GM12878 (cell line): ENCODE results near the gene CXXC5. TPM values are rescaled to one million over a fixed set of nuclear protein-coding genes. Genes with fewer than 3 reads are reported as not detected.

Source experiments
- ATAC-seq: fragments of 200-7000 bp; cut with Tn5 transposase; 3 replicates; pipeline ENCODE4 v1.9.1; 2020; ENCODE audit warnings: mild to moderate bottlenecking, moderate library complexity
- BruUV-seq: library from RNA; stranded (reverse); fragments of 400-500 nt; replicated peaks from 2 replicates; lab custom pipeline; 2021; lab: Mats Ljungman, UMichigan
- CTCF ChIA-PET: fragments of 300-600 bp; sonication (Branson Sonifier 250); formaldehyde crosslinking; extraction: SDS; loops from one replicate; lab custom pipeline; 2021; ENCODE audit warnings: inconsistent platforms; lab: Yijun Ruan, JAX
- POLR2A ChIA-PET: fragments of 350-600 bp; formaldehyde crosslinking; extraction: SDS; loops from one replicate; lab custom pipeline; 2021; ENCODE audit warnings: inconsistent platforms; lab: Charles Lee
- RAD21 ChIA-PET: fragments of 300-600 bp; sonication (Branson Sonifier 250); formaldehyde crosslinking; loops from one replicate; lab custom pipeline; 2023; ENCODE audit warnings: antibody characterized with exemption; ENCODE audit not compliant: unreplicated experiment; lab: Charles Lee
- SMC1A ChIA-PET: fragments of 300-600 bp; sonication (Branson Sonifier 250); formaldehyde crosslinking; loops from one replicate; lab custom pipeline; 2023; ENCODE audit not compliant: unreplicated experiment, uncharacterized antibody; lab: Charles Lee
- DNase-seq: peaks from one replicate; pipeline ENCODE4 v3.0.0-alpha.2; 2011; ENCODE audit warnings: low read depth, low spot score
- FAIRE-seq: peaks from 3 replicates; lab custom pipeline; 2011; peaks lifted over from hg19 to GRCh38; lab: Jason Lieb, UNC
- H2AFZ ChIP-seq: 2 replicates; pipeline ENCODE4 v1.6.0; 2011; ENCODE audit warnings: low read depth, low read length, control low read depth; ENCODE audit not compliant: control insufficient read depth
- H3K27ac ChIP-seq: 2 replicates; pipeline ENCODE4 v1.5.1; 2011; ENCODE audit warnings: control low read depth; ENCODE audit not compliant: control insufficient read depth, insufficient read depth
- H3K27me3 ChIP-seq, 2 experiments: replicated peaks in 1 of 2; 2 replicates each; pipeline versions ENCODE4 v1.6.0 to v1.6.1; 2011; ENCODE audit warnings: low read length in 1 of 2; ENCODE audit not compliant: control insufficient read depth in 2 of 2, insufficient read depth in 2 of 2
- H3K36me3 ChIP-seq, 2 experiments: 2 replicates each; pipeline ENCODE4 v1.5.1; 2011; ENCODE audit warnings: low read length in 1 of 2; ENCODE audit not compliant: control insufficient read depth in 2 of 2, insufficient read depth in 2 of 2
- H3K4me1 ChIP-seq: 2 replicates; pipeline ENCODE4 v1.6.1; 2011; ENCODE audit warnings: mild to moderate bottlenecking, low read length, moderate library complexity, mixed read lengths; ENCODE audit not compliant: control insufficient read depth, insufficient read depth
- H3K4me2 ChIP-seq: 2 replicates; pipeline ENCODE4 v1.6.0; 2011; ENCODE audit warnings: control low read depth; ENCODE audit not compliant: control insufficient read depth, insufficient read depth
- H3K4me3 ChIP-seq: fragments of 200-600 bp; sonication (generic); 2 replicates; pipeline ENCODE4 v1.5.1; 2016
- H3K79me2 ChIP-seq: 2 replicates; pipeline ENCODE4 v1.6.0; 2011; ENCODE audit warnings: low read length; ENCODE audit not compliant: control insufficient read depth, insufficient read depth
- H3K9ac ChIP-seq: 2 replicates; pipeline ENCODE4 v1.8.0; 2011; ENCODE audit warnings: low read length, control low read depth, mixed read lengths; ENCODE audit not compliant: control insufficient read depth, insufficient read depth
- H3K9me3 ChIP-seq: replicated peaks from 3 replicates; pipeline ENCODE4 v1.5.1; 2011; ENCODE audit warnings: mild to moderate bottlenecking, low read length; ENCODE audit not compliant: control insufficient read depth, insufficient read depth
- H4K20me1 ChIP-seq: 2 replicates; pipeline ENCODE4 v1.6.0; 2011; ENCODE audit not compliant: control insufficient read depth, insufficient read depth
- CBX5 ChIP-seq: sonication (generic); IDR thresholded peaks from 2 replicates; pipeline ENCODE4 v1.6.1; 2016; ENCODE audit warnings: low read depth, moderate library complexity, mild to moderate bottlenecking, inconsistent platforms
- MYB ChIP-seq: fragments of 150-350 bp; IDR thresholded peaks from 2 replicates; pipeline ENCODE4 v1.6.1; 2014; ENCODE audit warnings: mild to moderate bottlenecking, low read depth, low read length, borderline replicate concordance
- POU2F2 ChIP-seq: IDR thresholded peaks from 3 replicates; pipeline ENCODE4 v1.6.1; 2011; ENCODE audit warnings: low read depth, mild to moderate bottlenecking, low read length, borderline replicate concordance
- SREBF1 ChIP-seq: IDR thresholded peaks from 2 replicates; pipeline ENCODE4 v1.6.1; 2012; ENCODE audit warnings: mild to moderate bottlenecking, low read length
- ZNF622 ChIP-seq: fragments of 450-650 bp; IDR thresholded peaks from 2 replicates; pipeline ENCODE4 v1.6.1; 2017; ENCODE audit warnings: mild to moderate bottlenecking, inconsistent platforms
- WGBS: methylation state at CpG from one replicate; pipeline ENCODE4 v1.1.6; 2016; ENCODE audit warnings: low lambda C conversion rate; ENCODE audit not compliant: insufficient replicate concordance, insufficient coverage; ENCODE audit errors: missing lambda C conversion rate; 5-methylcytosine and 5-hydroxymethylcytosine counted together
- in situ Hi-C: fragments of 300-500 bp; cut with MboI; formaldehyde crosslinking; loops from 9 replicates; pipeline ENCODE4 v1.14.3; 2018; ENCODE audit warnings: mixed read lengths
- intact Hi-C: fragments of 100-400 bp; cut with micrococcal nuclease; formaldehyde crosslinking; loops from one replicate; pipeline ENCODE4 v1.14.2; 2022; ENCODE audit not compliant: unreplicated experiment
- polyA plus RNA-seq, 11 experiments: library from polyadenylated mRNA; depleted of rRNA in 4 of 11; unstranded in 6 of 11; stranded (reverse) in 5 of 11; fragments of >200 nt; fragmentation: Nextera tagmentation in 4 of 11; fragmentation: Illumina TruSeq in 1 of 11; extraction: Ambion mirVana in 4 of 11; extraction: Trizol in 1 of 11; gene quantifications; 1 replicate in 1 of 11; 2 replicates in 10 of 11; pipeline versions ENCODE4 v1.2.1 to v1.2.3, GENCODE V29; 2011 to 2016; ENCODE audit warnings: inconsistent platforms in 2 of 11, missing spikeins in 2 of 11, low read depth in 1 of 11
- total RNA-seq, 4 experiments: library from RNA; depleted of rRNA in 3 of 4; stranded (reverse); fragments of >200 nt in 3 of 4; fragmentation: Illumina TruSeq in 1 of 4; extraction: Trizol in 1 of 4; gene quantifications; 2 replicates each; pipeline versions ENCODE4 v1.2.1 to v1.2.3, GENCODE V29; 2013 to 2021
- TF ChIP-seq, protein P1 (sequence below): fragments of 450-650 bp; IDR thresholded peaks from 2 replicates; pipeline ENCODE4 v1.6.1; 2017; ENCODE audit warnings: mild to moderate bottlenecking, moderate library complexity

CXXC5 gene
- total and polyA plus RNA-seq, 10 of the 15 experiments (the other 5 are each of a cell fraction or from before 2014, with no cell fraction given): 1.8 to 90.8 (median 40.7) TPM

DNA sequence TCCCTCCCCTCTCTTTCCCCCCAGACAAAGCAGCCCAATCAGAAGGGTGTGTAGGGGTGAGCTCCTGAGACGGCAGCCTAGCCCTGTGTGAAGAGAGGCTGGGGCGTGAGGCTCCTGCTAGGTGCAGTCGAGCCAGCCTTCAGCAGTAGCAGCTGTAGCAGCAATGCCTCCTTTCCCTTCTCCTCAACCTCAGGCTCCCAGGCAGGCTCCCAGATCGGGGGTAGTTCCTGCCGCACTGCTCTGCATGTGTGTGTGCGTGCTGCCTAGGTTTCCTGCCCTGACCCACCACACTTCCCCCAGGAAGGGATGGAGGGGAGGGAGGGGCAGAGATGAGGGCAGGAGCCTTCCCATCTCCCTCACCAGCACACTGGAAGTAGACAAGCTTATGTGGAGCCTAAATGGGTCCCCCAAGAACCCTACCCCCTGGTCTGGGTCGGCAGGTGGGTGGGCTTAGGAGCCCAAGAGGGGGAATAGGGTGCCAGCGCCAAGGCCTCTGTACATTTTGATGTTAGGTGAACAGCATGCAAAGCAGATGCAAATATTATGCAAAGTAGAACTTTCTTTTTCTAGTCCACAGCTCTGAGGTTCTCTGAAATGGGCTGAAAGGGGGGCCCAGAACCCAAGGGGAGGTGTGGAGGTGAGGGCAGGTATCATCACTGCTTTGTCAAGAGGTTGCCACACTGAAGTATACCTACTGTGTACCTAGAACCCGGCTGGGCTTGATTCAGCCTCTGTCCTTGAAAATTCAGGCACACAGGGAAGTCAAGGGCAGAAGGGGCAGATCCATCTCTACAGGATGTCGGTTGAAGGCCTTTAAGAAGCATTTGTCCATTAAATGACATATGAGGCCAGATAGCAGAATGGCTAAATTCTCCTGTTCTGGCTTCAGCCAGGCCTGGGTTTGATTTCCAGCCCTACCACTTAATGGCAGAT, 57.8 kb downstream of the CXXC5 start:
- ChIA-PET POLR2A (interaction anchor here (1.3 kb wide), 1 partner anchor 39 kb away, joined by 3 read pairs; no protein-coding TSS in a partner anchor), CTCF (interaction anchor here (0.9 to 3.1 kb wide), 5 partner anchors 16 to 72 kb away, joined by 4 to 13 read pairs (median 5); no protein-coding TSS in a partner anchor)
- intact Hi-C loops: no loop called here

More for the DNA sequence above, 57.8 kb downstream of the CXXC5 start:
- peaks cover 20% of the 10 kb centered on the region for H3K4me1 ChIP-seq
- FAIRE-seq (no peak), DNase-seq (no peak), ATAC-seq (no peak)
- ChIA-PET RAD21 (interaction anchor here (1.1 to 1.6 kb wide), 2 partner anchors 15 to 70 kb away, joined by 4 read pairs; no protein-coding TSS in a partner anchor), SMC1A (interaction anchor here (1.0 to 7.5 kb wide), 2 partner anchors 15 to 41 kb away, joined by 3 to 49 read pairs; no protein-coding TSS in a partner anchor)
- H3K27ac ChIP-seq: no peak overlapping the region
- H3K9ac ChIP-seq: no peak overlapping the region
- no peaks in the 10 kb centered on the region for H3K79me2 ChIP-seq
- no peak overlapping the region for H2AFZ ChIP-seq
- in situ Hi-C loops: no loop called here
- no peaks in the 10 kb centered on the region for H4K20me1 ChIP-seq
- WGBS: 40% methylated on average over 10 of the region's 10 CpGs
- no TSS peak for BruUV-seq
- H3K36me3 ChIP-seq: no peaks in the 10 kb centered on the region
- no peaks in the 10 kb centered on the region; the same call in 2 of the 3 replicates for H3K9me3 ChIP-seq
- H3K27me3 ChIP-seq: peaks cover 1 to 3% of the 10 kb centered on the region in 2 experiments; a peak in 3 of 4 replicates
- no peak overlapping the region for H3K4me2 ChIP-seq
- TF ChIP-seq POU2F2 (peak; percentile 69; the same call in 1 of the 3 replicates), SREBF1 (no peak), ZNF622 (no peak), CBX5 (no peak), MYB (no peak)
- TF ChIP-seq, protein P1, sequence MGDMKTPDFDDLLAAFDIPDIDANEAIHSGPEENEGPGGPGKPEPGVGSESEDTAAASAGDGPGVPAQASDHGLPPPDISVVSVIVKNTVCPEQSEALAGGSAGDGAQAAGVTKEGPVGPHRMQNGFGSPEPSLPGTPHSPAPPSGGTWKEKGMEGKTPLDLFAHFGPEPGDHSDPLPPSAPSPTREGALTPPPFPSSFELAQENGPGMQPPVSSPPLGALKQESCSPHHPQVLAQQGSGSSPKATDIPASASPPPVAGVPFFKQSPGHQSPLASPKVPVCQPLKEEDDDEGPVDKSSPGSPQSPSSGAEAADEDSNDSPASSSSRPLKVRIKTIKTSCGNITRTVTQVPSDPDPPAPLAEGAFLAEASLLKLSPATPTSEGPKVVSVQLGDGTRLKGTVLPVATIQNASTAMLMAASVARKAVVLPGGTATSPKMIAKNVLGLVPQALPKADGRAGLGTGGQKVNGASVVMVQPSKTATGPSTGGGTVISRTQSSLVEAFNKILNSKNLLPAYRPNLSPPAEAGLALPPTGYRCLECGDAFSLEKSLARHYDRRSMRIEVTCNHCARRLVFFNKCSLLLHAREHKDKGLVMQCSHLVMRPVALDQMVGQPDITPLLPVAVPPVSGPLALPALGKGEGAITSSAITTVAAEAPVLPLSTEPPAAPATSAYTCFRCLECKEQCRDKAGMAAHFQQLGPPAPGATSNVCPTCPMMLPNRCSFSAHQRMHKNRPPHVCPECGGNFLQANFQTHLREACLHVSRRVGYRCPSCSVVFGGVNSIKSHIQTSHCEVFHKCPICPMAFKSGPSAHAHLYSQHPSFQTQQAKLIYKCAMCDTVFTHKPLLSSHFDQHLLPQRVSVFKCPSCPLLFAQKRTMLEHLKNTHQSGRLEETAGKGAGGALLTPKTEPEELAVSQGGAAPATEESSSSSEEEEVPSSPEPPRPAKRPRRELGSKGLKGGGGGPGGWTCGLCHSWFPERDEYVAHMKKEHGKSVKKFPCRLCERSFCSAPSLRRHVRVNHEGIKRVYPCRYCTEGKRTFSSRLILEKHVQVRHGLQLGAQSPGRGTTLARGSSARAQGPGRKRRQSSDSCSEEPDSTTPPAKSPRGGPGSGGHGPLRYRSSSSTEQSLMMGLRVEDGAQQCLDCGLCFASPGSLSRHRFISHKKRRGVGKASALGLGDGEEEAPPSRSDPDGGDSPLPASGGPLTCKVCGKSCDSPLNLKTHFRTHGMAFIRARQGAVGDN: no peak
- H3K4me3 ChIP-seq: no peak overlapping the region
